Fibroblast of pulmonary artery (primary cell): Measurements from ENCODE around the gene SHISAL2B.

Experiments
- DNase-seq: peaks from one replicate; pipeline ENCODE4 v3.0.0-alpha.2; 2010; ENCODE audit warnings: low read depth
- H3K4me3 ChIP-seq: replicated peaks from 2 replicates; pipeline ENCODE4 v1.5.1; 2011; ENCODE audit warnings: low read depth, mild to moderate bottlenecking, control low read depth, low read length, moderate library complexity
- TF ChIP-seq, protein P1 (sequence below): IDR thresholded peaks from 2 replicates; pipeline ENCODE4 v1.5.1; 2011; ENCODE audit warnings: mild to moderate bottlenecking, control low read depth, low read length, inconsistent platforms; ENCODE audit errors: missing control alignments

SHISAL2B gene

GRCh38 chr5:64763948-64764503, 73.7 kb downstream of the SHISAL2B start:
- no peak for DNase-seq
- no peak overlapping the region for H3K4me3 ChIP-seq
- TF ChIP-seq, protein P1, sequence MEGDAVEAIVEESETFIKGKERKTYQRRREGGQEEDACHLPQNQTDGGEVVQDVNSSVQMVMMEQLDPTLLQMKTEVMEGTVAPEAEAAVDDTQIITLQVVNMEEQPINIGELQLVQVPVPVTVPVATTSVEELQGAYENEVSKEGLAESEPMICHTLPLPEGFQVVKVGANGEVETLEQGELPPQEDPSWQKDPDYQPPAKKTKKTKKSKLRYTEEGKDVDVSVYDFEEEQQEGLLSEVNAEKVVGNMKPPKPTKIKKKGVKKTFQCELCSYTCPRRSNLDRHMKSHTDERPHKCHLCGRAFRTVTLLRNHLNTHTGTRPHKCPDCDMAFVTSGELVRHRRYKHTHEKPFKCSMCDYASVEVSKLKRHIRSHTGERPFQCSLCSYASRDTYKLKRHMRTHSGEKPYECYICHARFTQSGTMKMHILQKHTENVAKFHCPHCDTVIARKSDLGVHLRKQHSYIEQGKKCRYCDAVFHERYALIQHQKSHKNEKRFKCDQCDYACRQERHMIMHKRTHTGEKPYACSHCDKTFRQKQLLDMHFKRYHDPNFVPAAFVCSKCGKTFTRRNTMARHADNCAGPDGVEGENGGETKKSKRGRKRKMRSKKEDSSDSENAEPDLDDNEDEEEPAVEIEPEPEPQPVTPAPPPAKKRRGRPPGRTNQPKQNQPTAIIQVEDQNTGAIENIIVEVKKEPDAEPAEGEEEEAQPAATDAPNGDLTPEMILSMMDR, result no peak

DNA sequence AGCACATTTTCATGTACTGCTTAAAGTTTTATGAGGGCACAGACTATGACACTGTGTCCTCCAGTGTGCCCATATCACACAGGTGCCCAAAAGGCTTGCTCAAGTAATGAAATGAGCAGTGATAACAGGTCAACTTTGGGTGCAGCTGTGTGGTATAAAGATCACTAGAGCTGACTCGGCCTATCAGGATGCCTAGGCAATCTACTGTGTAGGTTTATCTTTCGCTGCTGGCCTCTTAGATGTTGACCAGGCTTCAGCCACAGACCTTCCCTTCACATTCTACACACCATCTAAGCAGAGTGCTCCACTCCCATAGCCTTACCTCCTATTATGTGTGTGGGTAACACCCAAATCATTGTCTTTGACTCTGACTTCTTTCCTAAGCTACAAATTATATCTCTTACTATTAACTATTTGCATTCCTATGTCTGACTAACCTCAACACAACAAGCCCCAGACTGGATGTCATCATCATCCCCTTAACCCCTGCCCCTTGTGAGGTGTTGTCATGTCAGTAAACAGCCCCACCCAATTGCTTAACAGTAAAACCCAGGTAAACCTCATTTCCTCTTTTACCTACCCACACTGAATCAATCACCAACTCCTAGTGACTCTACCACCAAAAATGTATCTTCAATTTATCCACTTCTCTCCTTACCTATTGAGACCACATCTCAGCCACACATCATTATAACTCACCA, 75.7 kb downstream of the SHISAL2B start:
- DNase-seq, result peak; percentile 24
- H3K4me3 ChIP-seq, result no peak overlapping the region
- TF ChIP-seq, protein P1, result no peak

DNA sequence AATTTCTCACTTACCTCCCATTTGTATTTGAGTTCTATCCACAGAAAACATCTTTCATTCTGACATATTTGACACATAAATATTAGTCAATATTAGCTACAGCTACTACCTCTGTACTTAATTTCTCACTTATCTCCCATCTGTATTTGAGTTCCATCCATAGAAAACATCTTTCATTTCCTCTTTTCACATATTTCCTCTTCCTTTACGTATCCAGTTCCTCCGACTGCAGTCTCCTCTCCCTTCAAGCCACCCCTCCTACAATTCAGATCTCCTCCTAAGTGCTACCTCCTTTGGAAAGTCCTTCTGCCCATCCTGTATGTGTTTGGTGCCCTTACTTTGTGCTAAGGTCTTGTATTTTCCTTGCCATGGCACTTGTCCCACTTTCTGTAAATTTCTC, 76.6 kb downstream of the SHISAL2B start:
- TF ChIP-seq, protein P1, result no peak
- DNase-seq, result no peak
- peak overlapping the region; percentile 75 for H3K4me3 ChIP-seq
